ENCODE results near the gene PHOX2A.

The PHOX2A gene

DNA sequence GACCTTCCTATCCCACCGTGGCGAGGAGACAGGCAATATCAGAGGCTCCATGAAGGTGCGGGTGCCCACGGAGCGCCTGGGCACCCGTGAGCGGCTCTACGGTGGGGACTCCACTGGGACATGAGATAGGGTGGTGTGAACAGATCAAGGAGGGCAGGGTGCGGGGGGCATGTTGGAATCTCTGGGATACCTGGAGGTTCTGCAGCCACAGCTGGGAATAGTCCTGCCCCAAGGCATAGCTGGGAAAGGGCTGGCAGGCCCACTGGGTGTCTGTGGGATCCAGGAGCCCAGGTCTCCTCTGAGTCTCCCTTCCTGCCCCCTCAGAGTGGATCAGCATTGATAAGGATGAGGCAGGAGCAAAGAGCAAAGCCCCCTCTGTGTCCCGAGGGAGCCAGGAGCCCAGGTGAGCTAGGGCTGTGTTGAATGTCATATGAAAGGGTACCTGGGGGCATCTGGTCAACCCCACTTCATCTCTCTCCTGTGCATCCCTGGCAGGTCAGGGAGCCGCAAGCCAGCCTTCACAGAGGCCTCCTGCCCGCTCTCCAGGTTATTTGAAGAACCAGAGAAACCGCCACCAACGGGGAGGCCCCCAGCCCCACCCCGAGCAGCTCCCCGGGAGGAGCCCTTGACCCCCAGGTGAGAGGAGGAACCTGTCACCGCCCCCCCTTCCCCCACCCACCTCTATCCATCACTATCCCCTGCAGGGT is 8.5 kb downstream of the PHOX2A start:
- Histone ChIP-seq H3K4me1 (ENCODE audit: insufficient read depth, low read length) (no peaks in the 10 kb centered on the region), H3K9me3 (ENCODE audit: low read length) (peaks cover 3% of the 10 kb centered on the region), H3K27me3 (ENCODE audit: insufficient read depth, low read length) (peaks cover 22% of the 10 kb centered on the region), H3K36me3 (ENCODE audit: insufficient read depth, low read length) (peaks cover 73% of the 10 kb centered on the region), H2AFZ (ENCODE audit: low read depth, low read length) (no peak overlapping the region), H3K4me3 (ENCODE audit: low read length) (no peak overlapping the region)

DNA sequence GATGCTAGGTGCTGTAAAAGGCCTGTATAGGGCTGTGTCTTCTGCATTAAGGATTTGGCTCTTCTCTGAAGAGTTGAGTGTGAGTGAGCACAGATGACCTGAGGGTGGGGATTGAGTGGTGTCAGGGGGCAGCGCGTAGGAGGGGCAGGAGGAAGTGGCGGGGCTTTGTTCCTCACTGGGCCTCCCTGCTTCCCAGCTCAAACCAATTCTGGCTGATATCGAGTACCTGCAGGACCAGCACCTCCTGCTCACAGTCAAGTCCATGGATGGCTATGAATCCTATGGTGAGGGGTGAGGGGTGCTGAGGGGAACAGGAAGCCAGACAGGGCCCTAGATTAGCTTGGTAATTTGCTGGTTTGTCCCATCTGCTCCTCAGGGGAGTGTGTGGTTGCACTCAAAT is 9.1 kb downstream of the PHOX2A start:
- peaks cover 79% of the 10 kb centered on the region for H3K36me3 ChIP-seq (ENCODE audit: insufficient read depth, low read length)
- no peaks in the 10 kb centered on the region for H3K4me1 ChIP-seq (ENCODE audit: insufficient read depth, low read length)

DNA sequence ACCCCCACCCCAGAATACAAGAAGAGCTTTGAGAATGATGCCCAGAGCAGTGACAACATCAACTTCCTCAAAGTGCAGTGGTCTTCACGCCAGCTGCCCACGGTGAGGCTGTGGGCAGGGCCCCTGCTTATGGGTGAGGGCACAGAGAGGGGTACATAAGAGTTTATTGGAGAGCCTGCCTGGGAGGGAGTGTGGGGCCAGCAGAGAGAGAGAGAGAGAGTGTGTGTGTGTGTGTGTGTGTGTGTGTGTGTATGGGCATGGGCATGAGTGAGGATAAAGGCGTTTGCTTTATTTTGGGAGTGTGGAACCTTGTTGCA is 9.5 kb downstream of the PHOX2A start:
- Histone ChIP-seq H3K4me1 (ENCODE audit: insufficient read depth, low read length) (no peaks in the 10 kb centered on the region), H3K9me3 (ENCODE audit: low read length) (peaks cover 1% of the 10 kb centered on the region), H3K36me3 (ENCODE audit: insufficient read depth, low read length) (peaks cover 83% of the 10 kb centered on the region), H3K27me3 (ENCODE audit: insufficient read depth, low read length) (peaks cover 13% of the 10 kb centered on the region), H2AFZ (ENCODE audit: low read depth, low read length) (no peak overlapping the region), H3K4me3 (ENCODE audit: low read length) (no peak overlapping the region)

More for the DNA sequence above, 9.1 kb downstream of the PHOX2A start:
- H3K4me3 ChIP-seq (ENCODE audit: low read length), result no peak overlapping the region
- peaks cover 17% of the 10 kb centered on the region for H3K27me3 ChIP-seq (ENCODE audit: insufficient read depth, low read length)
- H3K9me3 ChIP-seq (ENCODE audit: low read length), result peaks cover 1% of the 10 kb centered on the region
- no peak overlapping the region for H2AFZ ChIP-seq (ENCODE audit: low read depth, low read length)

DNA sequence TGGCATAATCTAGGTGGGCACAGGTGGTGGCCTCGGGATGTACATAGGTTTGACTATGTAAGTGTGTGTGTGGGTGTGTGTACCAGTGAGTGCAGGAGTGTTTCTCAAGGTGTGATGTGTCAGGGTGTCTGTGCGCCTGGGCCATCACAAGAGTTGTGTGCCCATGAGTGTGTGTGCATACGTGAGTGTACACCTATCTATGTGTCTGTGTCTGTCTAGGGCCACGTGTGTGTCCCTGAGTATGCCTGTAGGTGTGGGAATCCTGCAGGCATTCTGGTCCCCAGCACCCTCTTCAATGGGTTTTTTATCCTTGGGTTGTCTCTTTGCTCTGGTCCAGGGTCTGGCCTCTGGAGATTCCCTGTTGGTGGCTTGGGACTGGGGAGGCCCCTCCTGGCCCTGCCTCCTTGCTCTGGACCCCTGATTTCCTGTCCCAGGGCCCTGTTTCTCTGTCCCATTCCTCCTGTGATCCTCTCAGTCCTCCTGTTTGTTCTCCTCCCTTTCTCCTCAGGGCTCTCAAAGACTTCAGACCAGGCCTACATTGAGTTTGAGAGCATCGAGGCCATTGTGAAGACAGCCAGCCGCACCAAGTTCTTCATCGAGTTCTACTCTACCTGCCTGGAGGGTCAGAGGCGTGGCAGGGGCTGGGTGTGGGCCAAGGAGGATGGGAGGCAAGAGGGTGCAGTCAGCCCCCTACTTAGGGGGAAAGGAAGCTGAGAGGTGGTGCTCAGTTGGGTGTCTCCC is 10.0 kb downstream of the PHOX2A start:
- Histone ChIP-seq H3K4me1 (ENCODE audit: insufficient read depth, low read length) (no peaks in the 10 kb centered on the region), H3K4me3 (ENCODE audit: low read length) (no peak overlapping the region), H3K9me3 (ENCODE audit: low read length) (no peaks in the 10 kb centered on the region), H2AFZ (ENCODE audit: low read depth, low read length) (no peak overlapping the region), H3K36me3 (ENCODE audit: insufficient read depth, low read length) (peaks cover 89% of the 10 kb centered on the region), H3K27me3 (ENCODE audit: insufficient read depth, low read length) (peaks cover 8% of the 10 kb centered on the region)

DNA sequence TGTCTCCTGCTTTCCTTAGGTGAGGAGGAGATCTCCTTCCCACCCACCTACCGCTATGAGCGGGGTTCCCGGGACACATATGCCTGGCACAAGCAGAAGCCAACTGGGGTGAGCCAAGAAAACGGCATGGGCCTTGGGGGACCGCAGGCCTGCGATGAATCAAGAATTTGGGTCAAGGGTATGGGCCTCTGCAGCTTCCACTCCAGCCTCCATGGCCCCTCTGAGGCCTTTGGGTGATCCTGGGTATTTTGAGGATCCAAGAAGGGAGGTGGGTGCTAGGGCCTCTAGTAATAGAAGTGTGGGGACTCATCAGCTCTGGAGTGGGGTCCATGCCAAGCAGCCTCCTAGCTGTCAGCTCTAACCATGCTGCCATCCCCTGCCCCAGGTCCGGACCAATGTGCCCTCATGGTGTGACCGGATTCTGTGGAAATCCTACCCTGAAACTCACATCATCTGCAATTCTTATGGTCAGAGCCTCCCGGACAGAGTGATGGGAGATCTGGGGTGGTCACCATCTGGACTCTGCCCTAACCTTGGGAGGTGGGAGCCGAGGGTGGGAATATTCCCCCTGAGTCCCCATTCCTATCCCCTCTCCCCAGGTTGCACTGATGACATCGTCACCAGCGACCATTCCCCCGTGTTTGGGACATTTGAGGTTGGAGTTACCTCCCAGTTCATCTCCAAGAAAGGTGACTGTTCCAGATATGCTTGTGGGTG is 10.8 kb downstream of the PHOX2A start:
- H2AFZ ChIP-seq (ENCODE audit: low read depth, low read length), result no peak overlapping the region
- no peaks in the 10 kb centered on the region for H3K9me3 ChIP-seq (ENCODE audit: low read length)
- peaks cover 2% of the 10 kb centered on the region for H3K27me3 ChIP-seq (ENCODE audit: insufficient read depth, low read length)
- peaks cover 93% of the 10 kb centered on the region for H3K36me3 ChIP-seq (ENCODE audit: insufficient read depth, low read length)
- no peak overlapping the region for H3K4me3 ChIP-seq (ENCODE audit: low read length)
- no peaks in the 10 kb centered on the region for H3K4me1 ChIP-seq (ENCODE audit: insufficient read depth, low read length)

DNA sequence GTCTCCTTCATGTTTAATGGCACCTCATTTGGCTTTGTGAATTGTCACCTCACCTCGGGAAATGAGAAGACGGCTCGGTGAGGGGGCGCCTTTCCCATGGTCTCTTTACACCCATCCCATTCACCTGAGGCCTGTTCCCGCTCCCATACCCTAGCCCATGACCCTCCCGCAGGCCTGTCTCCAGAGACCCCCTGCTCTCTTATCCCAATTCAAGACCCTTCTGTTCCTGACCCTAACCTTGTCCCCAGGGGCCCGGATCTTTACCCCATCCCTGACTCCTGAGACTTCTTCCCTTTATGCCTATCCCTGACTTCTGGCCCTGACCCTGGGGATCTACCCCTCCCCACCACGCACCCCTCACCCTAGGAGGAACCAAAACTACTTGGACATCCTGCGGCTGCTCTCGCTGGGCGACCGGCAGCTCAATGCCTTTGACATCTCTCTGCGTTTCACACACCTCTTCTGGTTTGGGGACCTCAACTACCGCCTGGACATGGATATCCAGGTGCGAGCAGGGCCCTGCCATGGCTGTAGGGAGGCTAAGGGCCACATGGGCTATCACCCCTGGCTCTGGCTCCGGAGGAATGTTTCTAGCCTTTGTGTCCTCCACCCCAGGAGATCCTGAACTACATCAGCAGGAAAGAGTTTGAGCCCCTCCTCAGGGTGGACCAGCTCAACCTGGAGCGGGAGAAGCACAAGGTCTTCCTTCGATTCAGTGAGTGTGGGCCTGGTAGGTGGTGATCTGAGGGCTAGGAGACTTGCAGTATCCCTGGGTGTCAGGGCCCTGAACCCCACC is 11.5 kb downstream of the PHOX2A start:
- no peaks in the 10 kb centered on the region for H3K27me3 ChIP-seq (ENCODE audit: insufficient read depth, low read length)

DNA sequence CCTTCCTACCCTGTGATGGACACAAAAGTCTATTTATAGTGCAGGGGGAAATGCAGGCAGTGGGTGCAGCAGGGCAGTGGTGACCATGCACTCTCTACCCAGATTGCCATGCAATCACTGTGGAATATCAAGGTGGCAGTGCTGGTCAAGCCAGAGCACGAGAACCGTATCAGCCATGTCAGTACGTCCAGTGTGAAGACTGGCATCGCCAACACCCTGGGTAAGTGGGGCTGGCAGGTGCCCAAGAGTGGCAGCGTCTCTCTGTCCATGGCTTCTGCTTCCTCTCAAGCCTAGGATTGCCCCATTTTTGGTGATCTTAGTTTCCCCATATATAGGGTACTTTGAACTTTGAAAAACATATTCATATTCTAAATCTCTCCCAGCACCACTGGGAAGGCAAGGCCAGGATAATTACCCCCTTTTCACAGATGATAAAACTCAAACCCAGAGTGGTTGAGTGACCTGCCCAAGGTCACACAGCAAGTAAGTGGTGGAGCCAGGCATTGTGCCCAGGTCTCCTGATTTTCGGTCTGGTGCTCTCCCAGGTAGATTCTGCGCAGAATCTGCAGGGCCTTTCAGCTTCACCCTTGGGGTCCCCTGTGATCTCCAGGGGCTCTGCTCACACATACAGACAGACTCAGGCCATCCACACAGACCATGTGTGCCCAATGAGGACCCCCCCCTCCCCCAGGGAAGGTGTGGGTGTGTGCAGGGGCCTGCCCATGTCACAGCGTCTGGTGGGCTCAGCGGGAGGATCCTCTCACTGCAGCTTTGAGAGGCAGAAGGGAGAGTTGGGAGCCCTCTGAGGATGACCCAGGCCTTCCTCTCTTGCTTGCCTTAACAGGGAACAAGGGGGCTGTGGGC is 12.3 kb downstream of the PHOX2A start:
- Histone ChIP-seq H2AFZ (ENCODE audit: low read depth, low read length) (no peak overlapping the region), H3K4me1 (ENCODE audit: insufficient read depth, low read length) (no peaks in the 10 kb centered on the region), H3K36me3 (ENCODE audit: insufficient read depth, low read length) (peaks cover 90% of the 10 kb centered on the region), H3K4me3 (ENCODE audit: low read length) (no peak overlapping the region), H3K27me3 (ENCODE audit: insufficient read depth, low read length) (no peaks in the 10 kb centered on the region), H3K9me3 (ENCODE audit: low read length) (no peaks in the 10 kb centered on the region)

More for the DNA sequence above, 11.5 kb downstream of the PHOX2A start:
- H3K9me3 ChIP-seq (ENCODE audit: low read length), result no peaks in the 10 kb centered on the region
- H3K4me1 ChIP-seq (ENCODE audit: insufficient read depth, low read length), result no peaks in the 10 kb centered on the region
- no peak overlapping the region for H2AFZ ChIP-seq (ENCODE audit: low read depth, low read length)
- no peak overlapping the region for H3K4me3 ChIP-seq (ENCODE audit: low read length)
- peaks cover 94% of the 10 kb centered on the region for H3K36me3 ChIP-seq (ENCODE audit: insufficient read depth, low read length)

DNA sequence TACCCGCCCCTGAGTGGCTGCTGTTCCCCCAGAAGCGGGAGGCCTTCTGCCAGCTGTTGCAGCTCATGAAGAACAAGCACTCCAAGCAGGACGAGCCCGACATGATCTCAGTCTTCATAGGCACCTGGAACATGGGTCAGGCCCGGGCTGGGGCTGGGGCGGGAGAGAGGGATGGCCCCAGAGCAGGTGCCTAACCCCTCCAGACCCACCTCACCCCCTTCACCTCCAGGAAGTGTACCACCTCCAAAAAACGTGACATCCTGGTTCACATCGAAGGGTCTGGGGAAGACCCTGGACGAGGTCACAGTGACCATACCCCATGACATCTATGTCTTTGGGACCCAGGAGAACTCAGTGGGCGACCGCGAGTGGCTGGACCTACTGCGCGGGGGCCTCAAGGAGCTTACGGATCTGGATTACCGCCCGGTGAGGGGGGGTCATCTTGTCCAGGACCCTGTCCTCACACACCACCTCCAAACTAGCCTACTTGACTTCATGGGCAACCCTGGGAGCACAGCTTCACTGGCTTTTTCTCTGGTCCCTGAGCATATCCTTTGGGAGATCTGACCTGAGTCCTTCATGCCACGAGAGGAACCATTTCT is 13.1 kb downstream of the PHOX2A start:
- Histone ChIP-seq H2AFZ (ENCODE audit: low read depth, low read length) (no peak overlapping the region), H3K4me1 (ENCODE audit: insufficient read depth, low read length) (no peaks in the 10 kb centered on the region), H3K9me3 (ENCODE audit: low read length) (no peaks in the 10 kb centered on the region), H3K36me3 (ENCODE audit: insufficient read depth, low read length) (peaks cover 83% of the 10 kb centered on the region), H3K4me3 (ENCODE audit: low read length) (no peak overlapping the region), H3K27me3 (ENCODE audit: insufficient read depth, low read length) (no peaks in the 10 kb centered on the region)

DNA sequence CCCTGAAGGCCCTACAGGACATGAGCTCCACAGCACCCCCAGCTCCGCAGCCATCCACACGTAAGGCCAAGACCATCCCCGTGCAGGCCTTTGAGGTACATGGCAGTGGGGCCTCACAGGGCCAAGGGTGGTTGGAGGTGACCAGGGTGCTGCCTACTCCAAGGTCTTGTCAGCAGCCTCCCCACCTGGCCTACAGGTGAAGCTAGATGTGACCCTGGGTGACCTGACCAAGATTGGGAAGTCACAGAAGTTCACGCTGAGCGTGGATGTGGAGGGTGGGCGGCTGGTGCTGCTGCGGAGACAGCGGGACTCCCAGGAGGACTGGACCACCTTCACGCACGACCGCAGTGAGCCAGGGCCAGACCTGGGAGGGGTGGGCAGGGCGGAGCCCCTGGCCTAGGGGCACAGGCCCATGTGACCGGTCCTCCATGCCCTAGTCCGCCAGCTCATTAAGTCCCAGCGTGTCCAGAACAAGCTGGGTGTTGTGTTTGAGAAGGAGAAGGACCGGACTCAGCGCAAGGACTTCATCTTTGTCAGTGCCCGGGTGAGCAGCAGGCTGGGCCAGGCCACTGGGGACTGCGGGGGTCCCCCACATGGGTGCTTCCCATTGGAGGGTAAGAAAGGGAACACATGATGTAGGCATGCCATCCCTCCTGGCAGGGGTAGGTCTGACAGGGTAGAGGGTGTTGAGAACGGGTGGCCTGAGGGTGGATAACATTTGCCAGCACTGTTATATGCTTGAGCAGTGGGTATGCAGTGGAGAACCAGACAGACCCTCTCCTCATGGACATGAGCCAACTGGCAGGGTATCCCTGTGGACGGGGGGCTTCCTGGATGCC is 13.8 kb downstream of the PHOX2A start:
- Histone ChIP-seq H2AFZ (ENCODE audit: low read depth, low read length) (no peak overlapping the region), H3K36me3 (ENCODE audit: insufficient read depth, low read length) (peaks cover 77% of the 10 kb centered on the region), H3K4me3 (ENCODE audit: low read length) (no peak overlapping the region), H3K4me1 (ENCODE audit: insufficient read depth, low read length) (peaks cover 7% of the 10 kb centered on the region), H3K27me3 (ENCODE audit: insufficient read depth, low read length) (no peaks in the 10 kb centered on the region), H3K9me3 (ENCODE audit: low read length) (no peaks in the 10 kb centered on the region)

DNA sequence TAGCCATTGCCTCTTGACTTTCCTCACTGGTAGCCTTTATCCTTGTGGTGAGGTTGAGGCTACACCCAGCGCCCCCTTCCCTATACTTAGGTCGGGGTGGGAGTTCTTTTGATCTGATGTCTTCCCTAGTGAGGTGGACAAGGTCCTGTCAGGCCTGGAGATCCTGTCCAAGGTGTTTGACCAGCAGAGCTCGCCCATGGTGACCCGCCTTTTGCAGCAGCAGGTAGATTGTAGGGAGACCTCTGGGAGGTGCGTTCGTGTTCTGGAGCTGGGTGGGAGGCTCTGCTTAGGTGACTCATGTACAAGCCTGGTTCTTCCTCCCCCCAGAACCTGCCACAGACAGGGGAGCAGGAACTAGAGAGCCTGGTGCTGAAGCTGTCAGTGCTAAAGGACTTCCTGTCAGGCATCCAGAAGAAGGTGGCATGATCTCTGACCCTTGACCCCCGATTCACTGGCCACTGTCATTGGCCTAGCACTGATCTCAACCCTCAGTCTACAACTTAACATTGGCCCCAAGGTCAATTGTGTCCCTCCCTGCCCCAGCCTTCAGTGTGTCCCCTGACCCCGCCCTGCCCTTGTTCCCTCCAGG is 14.5 kb downstream of the PHOX2A start:
- H3K9me3 ChIP-seq (ENCODE audit: low read length), result no peaks in the 10 kb centered on the region
- no peaks in the 10 kb centered on the region for H3K27me3 ChIP-seq (ENCODE audit: insufficient read depth, low read length)
- H2AFZ ChIP-seq (ENCODE audit: low read depth, low read length), result no peak overlapping the region
- H3K4me1 ChIP-seq (ENCODE audit: insufficient read depth, low read length), result peaks cover 7% of the 10 kb centered on the region
- no peak overlapping the region for H3K4me3 ChIP-seq (ENCODE audit: low read length)
- peaks cover 71% of the 10 kb centered on the region for H3K36me3 ChIP-seq (ENCODE audit: insufficient read depth, low read length)

DNA sequence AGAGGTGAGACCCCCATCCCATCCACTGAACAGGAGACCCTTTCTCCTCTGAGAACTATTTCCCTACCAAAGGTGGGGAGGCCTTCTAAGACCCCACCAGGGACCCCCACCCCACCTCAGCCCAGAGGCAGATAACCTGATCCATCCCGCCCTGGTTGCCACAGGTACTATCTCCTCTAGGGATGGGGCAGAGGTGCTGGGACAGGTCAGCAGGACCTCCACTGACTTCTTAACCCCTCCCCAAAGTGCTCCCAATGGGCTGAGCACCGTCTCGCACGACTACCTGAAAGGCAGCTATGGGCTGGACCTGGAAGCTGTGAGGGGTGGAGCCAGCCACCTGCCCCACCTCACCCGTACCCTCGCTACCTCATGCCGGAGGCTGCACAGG is 15.1 kb downstream of the PHOX2A start:
- Histone ChIP-seq H3K36me3 (ENCODE audit: insufficient read depth, low read length) (peaks cover 66% of the 10 kb centered on the region), H3K27me3 (ENCODE audit: insufficient read depth, low read length) (no peaks in the 10 kb centered on the region), H3K9me3 (ENCODE audit: low read length) (no peaks in the 10 kb centered on the region), H3K4me1 (ENCODE audit: insufficient read depth, low read length) (peaks cover 7% of the 10 kb centered on the region), H2AFZ (ENCODE audit: low read depth, low read length) (no peak overlapping the region), H3K4me3 (ENCODE audit: low read length) (no peak overlapping the region)

Measured in neuron (in vitro differentiated cells).